ENCODE measurements around the gene CDK13.

GRCh38 chr7:39926111-39926510 is 23.9 kb upstream of the CDK13 start:
- TF ChIP-seq CTCF (IDR thresholded peaks at IDR 0.05) = no peak
- no peak for TF ChIP-seq POLR2A (IDR thresholded peaks at IDR 0.05)

All from right lobe of liver (tissue), 4 donors.